KMS-11 (cell line): ENCODE measurements around the gene TRIM9.
A peak's percentile ranks its signal among the peaks of the same experiment; 100 is the strongest.

ENCODE experiments used
- H2AFZ ChIP-seq: fragments of 200-600 bp; sonication (generic); 2 replicates; pipeline ENCODE4 v1.6.1; 2016; ENCODE audit warnings: antibody characterized with exemption, mixed run types, low read depth
- H3K27ac ChIP-seq: fragments of 200-600 bp; sonication (generic); 2 replicates; pipeline ENCODE4 v1.6.1; 2016; ENCODE audit warnings: mild to moderate bottlenecking, mixed run types
- H3K27me3 ChIP-seq: fragments of 200-600 bp; sonication (generic); 2 replicates; pipeline ENCODE4 v1.6.1; 2017; ENCODE audit warnings: mild to moderate bottlenecking, low read depth, mixed run types, moderate library complexity; ENCODE audit not compliant: insufficient read depth
- H3K36me3 ChIP-seq: fragments of 200-600 bp; sonication (generic); 2 replicates; pipeline ENCODE4 v1.6.1; 2017; ENCODE audit warnings: mild to moderate bottlenecking, mixed run types; ENCODE audit not compliant: insufficient read depth
- H3K4me1 ChIP-seq: fragments of 200-600 bp; sonication (generic); 2 replicates; pipeline ENCODE4 v1.6.1; 2016; ENCODE audit warnings: mild to moderate bottlenecking, low read depth, mixed run types; ENCODE audit not compliant: poor library complexity, severe bottlenecking
- H3K4me2 ChIP-seq: fragments of 200-600 bp; sonication (generic); 2 replicates; pipeline ENCODE4 v1.7.0; 2016; ENCODE audit warnings: mild to moderate bottlenecking, mixed run types
- H3K4me3 ChIP-seq: fragments of 200-600 bp; sonication (generic); IDR thresholded peaks from 2 replicates; pipeline ENCODE4 v1.6.1; 2017; ENCODE audit warnings: low read depth, low read length, mixed read lengths; ENCODE audit not compliant: insufficient read depth
- H3K79me2 ChIP-seq: fragments of 200-600 bp; sonication (generic); 2 replicates; pipeline ENCODE4 v1.6.1; 2016; ENCODE audit warnings: low read depth, mixed run types; ENCODE audit not compliant: insufficient read depth
- H3K9ac ChIP-seq: fragments of 200-600 bp; sonication (generic); 2 replicates; pipeline ENCODE4 v1.6.1; 2016; ENCODE audit warnings: mild to moderate bottlenecking, mixed run types
- H4K20me1 ChIP-seq: fragments of 200-600 bp; sonication (generic); 2 replicates; pipeline ENCODE4 v1.6.1; 2016; ENCODE audit warnings: mild to moderate bottlenecking, mixed run types; ENCODE audit not compliant: insufficient read depth
- TF ChIP-seq, protein P1 (sequence below): fragments of 200-600 bp; sonication (generic); conservative IDR thresholded peaks from 2 replicates; pipeline ENCODE4 v1.6.1; 2017; ENCODE audit warnings: low read depth, mild to moderate bottlenecking, antibody characterized with exemption, low read length, moderate library complexity, mixed read lengths

TRIM9 gene

DNA sequence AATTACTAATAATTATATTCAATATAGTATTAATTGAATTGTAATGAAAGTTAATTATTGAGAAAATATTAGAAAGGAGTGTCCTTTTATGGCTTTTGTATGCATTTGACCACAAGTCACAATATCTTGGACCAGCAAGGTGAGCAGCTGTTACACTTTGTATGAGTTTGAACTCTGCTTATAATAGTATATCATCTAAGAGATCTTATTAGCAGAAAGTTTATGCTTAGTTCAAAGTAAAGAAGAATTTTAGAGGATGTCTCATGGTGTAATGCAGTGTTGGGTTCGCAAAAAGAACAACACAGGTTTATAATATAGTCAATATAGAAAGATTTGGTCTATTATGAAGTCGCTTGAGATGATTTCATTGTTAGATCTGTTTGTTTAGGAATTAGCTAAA is 2.0 kb upstream of the TRIM9 start:
- no peaks in the 10 kb centered on the region for H3K27me3 ChIP-seq
- TF ChIP-seq, protein P1, sequence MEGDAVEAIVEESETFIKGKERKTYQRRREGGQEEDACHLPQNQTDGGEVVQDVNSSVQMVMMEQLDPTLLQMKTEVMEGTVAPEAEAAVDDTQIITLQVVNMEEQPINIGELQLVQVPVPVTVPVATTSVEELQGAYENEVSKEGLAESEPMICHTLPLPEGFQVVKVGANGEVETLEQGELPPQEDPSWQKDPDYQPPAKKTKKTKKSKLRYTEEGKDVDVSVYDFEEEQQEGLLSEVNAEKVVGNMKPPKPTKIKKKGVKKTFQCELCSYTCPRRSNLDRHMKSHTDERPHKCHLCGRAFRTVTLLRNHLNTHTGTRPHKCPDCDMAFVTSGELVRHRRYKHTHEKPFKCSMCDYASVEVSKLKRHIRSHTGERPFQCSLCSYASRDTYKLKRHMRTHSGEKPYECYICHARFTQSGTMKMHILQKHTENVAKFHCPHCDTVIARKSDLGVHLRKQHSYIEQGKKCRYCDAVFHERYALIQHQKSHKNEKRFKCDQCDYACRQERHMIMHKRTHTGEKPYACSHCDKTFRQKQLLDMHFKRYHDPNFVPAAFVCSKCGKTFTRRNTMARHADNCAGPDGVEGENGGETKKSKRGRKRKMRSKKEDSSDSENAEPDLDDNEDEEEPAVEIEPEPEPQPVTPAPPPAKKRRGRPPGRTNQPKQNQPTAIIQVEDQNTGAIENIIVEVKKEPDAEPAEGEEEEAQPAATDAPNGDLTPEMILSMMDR: no peak
- no peaks in the 10 kb centered on the region for H3K4me1 ChIP-seq
- H3K9ac ChIP-seq: no peak overlapping the region
- H3K4me2 ChIP-seq: no peak overlapping the region
- H3K36me3 ChIP-seq: no peaks in the 10 kb centered on the region
- H2AFZ ChIP-seq: no peak overlapping the region
- no peaks in the 10 kb centered on the region for H3K79me2 ChIP-seq
- no peak overlapping the region for H3K4me3 ChIP-seq
- H4K20me1 ChIP-seq: no peaks in the 10 kb centered on the region
- no peak overlapping the region for H3K27ac ChIP-seq

GRCh38 chr14:51095854-51096823 is 1.2 kb upstream of the TRIM9 start:
- Histone ChIP-seq H2AFZ (peak overlapping the region; percentile 85), H3K9ac (no peak overlapping the region), H3K27ac (no peak overlapping the region)

GRCh38 chr14:51094282-51094821 is 553 bp downstream of the TRIM9 start:
- Histone ChIP-seq H3K4me3 (no peak overlapping the region), H3K4me2 (peak overlapping the region; percentile 34; the same call in 1 of the 2 replicates), H3K4me1 (no peaks in the 10 kb centered on the region), H3K79me2 (no peaks in the 10 kb centered on the region), H3K36me3 (no peaks in the 10 kb centered on the region), H3K27me3 (no peaks in the 10 kb centered on the region), H4K20me1 (no peaks in the 10 kb centered on the region), H3K9ac (no peak overlapping the region), H2AFZ (peak overlapping the region; percentile 85), H3K27ac (no peak overlapping the region)
- TF ChIP-seq, protein P1: no peak

More at GRCh38 chr14:51095854-51096823, 1.2 kb upstream of the TRIM9 start:
- no peaks in the 10 kb centered on the region for H3K79me2 ChIP-seq
- H3K36me3 ChIP-seq: no peaks in the 10 kb centered on the region
- no peaks in the 10 kb centered on the region for H4K20me1 ChIP-seq
- no peaks in the 10 kb centered on the region for H3K27me3 ChIP-seq
- TF ChIP-seq, protein P1: no peak
- H3K4me3 ChIP-seq: no peak overlapping the region
- H3K4me1 ChIP-seq: no peaks in the 10 kb centered on the region
- H3K4me2 ChIP-seq: peak overlapping the region; percentile 57; the same call in 1 of the 2 replicates

DNA sequence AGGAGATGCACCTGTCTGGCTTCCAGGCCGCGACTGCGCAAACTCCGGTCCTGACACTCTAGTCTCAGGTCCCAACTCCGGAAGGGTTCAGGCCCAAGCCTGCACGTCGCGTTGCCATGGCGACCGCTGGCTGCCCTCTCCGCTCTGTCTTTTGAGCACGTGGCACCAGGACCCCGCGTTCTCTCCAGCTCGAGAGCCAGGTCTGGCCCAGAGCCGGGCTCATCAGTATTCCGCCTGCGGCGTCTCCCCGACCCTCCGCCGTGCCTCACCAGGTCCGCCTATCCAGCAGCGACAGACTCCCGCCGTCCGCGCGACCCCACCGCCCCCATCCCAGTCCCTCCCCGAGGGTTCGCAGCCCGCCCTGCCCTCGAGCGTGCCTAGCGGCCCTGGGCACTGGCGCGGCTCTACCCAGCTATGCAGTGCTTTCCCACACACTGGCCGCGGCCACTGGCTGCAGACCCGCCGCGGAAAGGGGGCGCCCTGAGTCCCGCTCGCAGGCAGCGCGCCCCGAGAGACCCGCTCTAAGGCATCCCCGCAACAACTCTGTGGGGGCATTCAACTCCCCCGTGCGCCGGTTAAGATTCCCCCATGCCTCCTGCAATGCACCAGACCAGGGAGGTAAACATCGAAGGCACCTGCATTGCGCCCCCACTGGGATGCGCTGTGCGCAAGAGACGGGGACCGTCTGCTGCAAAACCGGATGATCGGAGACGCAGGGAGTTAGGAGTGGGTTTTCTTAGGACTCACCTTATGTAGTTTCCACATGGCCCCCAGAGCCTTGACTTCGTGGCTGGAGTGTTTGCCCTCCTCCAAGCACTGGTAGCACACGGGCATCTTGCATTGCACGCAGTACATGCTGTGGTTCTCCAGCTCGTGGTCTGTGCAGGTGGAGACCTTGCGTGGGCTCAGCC is 1.3 kb downstream of the TRIM9 start:
- H3K27me3 ChIP-seq: no peaks in the 10 kb centered on the region
- H3K79me2 ChIP-seq: no peaks in the 10 kb centered on the region
- H4K20me1 ChIP-seq: no peaks in the 10 kb centered on the region
- H3K9ac ChIP-seq: no peak overlapping the region
- TF ChIP-seq, protein P1: no peak
- no peaks in the 10 kb centered on the region for H3K4me1 ChIP-seq
- no peak overlapping the region for H3K27ac ChIP-seq
- H3K4me2 ChIP-seq: no peak overlapping the region
- H3K36me3 ChIP-seq: no peaks in the 10 kb centered on the region
- H2AFZ ChIP-seq: no peak overlapping the region
- H3K4me3 ChIP-seq: no peak overlapping the region
